Body of pancreas (tissue), 4 donors: ENCODE data around the gene KRT32. TPM values are rescaled to one million over a fixed set of nuclear protein-coding genes. Genes with fewer than 3 reads are reported as not detected.

ENCODE experiments used
- ATAC-seq: fragments of 150-250 bp; one replicate; pipeline ENCODE4 v1.9.1; 2016
- DNase-seq, 4 donors: peaks; one replicate each; pipeline ENCODE4 v3.0.0-alpha.2; 2019
- H3K27ac ChIP-seq, 4 donors: fragments of 200-600 bp; sonication (generic); 1 replicate in 3 of 4; 2 replicates in 1 of 4; pipeline versions ENCODE4 v1.5.1 to v1.6.1; 2016 to 2019; ENCODE audit warnings: mild to moderate bottlenecking in 1 of 4, mixed read lengths in 1 of 4, moderate library complexity in 1 of 4
- H3K27me3 ChIP-seq, 2 donors: fragments of 200-600 bp; sonication (generic); one replicate each; pipeline ENCODE4 v1.6.0; 2016; ENCODE audit warnings: mild to moderate bottlenecking in 1 of 2
- H3K36me3 ChIP-seq, 2 donors: fragments of 200-600 bp; sonication (generic); replicated peaks in 1 of 2; 2 replicates each; pipeline ENCODE4 v1.5.1; 2016; ENCODE audit warnings: low read depth in 2 of 2; ENCODE audit not compliant: insufficient read depth in 1 of 2
- H3K4me1 ChIP-seq: fragments of 200-600 bp; sonication (generic); one replicate; pipeline ENCODE4 v1.6.0; 2016
- H3K4me3 ChIP-seq, 2 donors: fragments of 200-600 bp; sonication (generic); 1 replicate in 1 of 2; 2 replicates in 1 of 2; pipeline ENCODE4 v1.5.1; 2016 to 2019
- H3K9me3 ChIP-seq, 3 donors: fragments of 200-600 bp; sonication (generic); 1 replicate in 2 of 3; 2 replicates in 1 of 3; pipeline ENCODE4 v1.5.1; 2016
- POLR2A ChIP-seq, 3 donors: fragments of 450-650 bp; IDR thresholded peaks; one replicate each; pipeline ENCODE4 v1.6.1; 2016; ENCODE audit warnings: antibody characterized with exemption in 3 of 3, mild to moderate bottlenecking in 2 of 3
- WGBS, 2 donors: methylation state at CpG; one replicate each; pipeline ENCODE4 v1.1.5; 2017; 5-methylcytosine and 5-hydroxymethylcytosine counted together
- intact Hi-C: fragments of 100-400 bp; cut with DNase I; formaldehyde crosslinking; loops from one replicate; pipeline ENCODE4 v1.15.1; 2023
- total RNA-seq, 2 donors: library from RNA; depleted of rRNA; stranded (reverse); fragments of >200 nt; gene quantifications; one replicate each; pipeline ENCODE4 v1.1.0, GENCODE V29; 2016
- TF ChIP-seq, protein P1 (sequence below), 7 experiments: fragments of 450-650 bp in 4 of 7; fragments of 200-600 bp in 3 of 7; sonication (generic) in 3 of 7; IDR thresholded peaks; one replicate each; pipeline ENCODE4 v1.5.1; 2016 to 2019; ENCODE audit warnings: antibody characterized with exemption in 7 of 7

The KRT32 gene
- total RNA-seq, 2 donors from 2014 or later = not detected

DNA sequence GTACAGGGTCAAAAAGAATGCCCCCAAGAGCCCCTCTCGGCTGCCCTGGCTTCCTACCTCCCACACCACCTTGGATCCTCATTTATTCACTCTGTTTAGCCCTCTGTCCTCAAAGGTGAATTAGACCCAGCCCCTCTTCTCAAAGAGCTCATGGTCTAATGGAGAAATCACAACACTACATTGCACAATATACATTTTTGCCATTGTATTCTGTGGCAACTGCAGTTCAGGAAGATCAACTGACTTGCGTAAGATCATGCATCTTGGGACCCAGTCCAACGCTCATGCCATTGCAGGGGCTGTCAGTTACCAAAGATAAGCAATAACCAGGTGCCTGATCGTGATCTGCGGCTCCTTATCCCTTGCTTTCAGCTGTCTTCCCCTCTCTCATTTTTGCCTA is 27.8 kb downstream of the KRT32 start:
- Histone ChIP-seq H3K27ac (no peak overlapping the region), H3K9me3 (no peaks in the 10 kb centered on the region), H3K4me1 (no peaks in the 10 kb centered on the region), H3K27me3 (no peaks in the 10 kb centered on the region), H3K36me3 (no peaks in the 10 kb centered on the region), H3K4me3 (no peak overlapping the region)
- DNase-seq (no peak), ATAC-seq (no peak)
- intact Hi-C loops = no loop called here
- WGBS, 2 donors = 57 to 60% methylated on average over 5 of the region's 5 CpGs
- no peak for TF ChIP-seq POLR2A (IDR thresholded peaks at IDR 0.05)
- TF ChIP-seq, protein P1, sequence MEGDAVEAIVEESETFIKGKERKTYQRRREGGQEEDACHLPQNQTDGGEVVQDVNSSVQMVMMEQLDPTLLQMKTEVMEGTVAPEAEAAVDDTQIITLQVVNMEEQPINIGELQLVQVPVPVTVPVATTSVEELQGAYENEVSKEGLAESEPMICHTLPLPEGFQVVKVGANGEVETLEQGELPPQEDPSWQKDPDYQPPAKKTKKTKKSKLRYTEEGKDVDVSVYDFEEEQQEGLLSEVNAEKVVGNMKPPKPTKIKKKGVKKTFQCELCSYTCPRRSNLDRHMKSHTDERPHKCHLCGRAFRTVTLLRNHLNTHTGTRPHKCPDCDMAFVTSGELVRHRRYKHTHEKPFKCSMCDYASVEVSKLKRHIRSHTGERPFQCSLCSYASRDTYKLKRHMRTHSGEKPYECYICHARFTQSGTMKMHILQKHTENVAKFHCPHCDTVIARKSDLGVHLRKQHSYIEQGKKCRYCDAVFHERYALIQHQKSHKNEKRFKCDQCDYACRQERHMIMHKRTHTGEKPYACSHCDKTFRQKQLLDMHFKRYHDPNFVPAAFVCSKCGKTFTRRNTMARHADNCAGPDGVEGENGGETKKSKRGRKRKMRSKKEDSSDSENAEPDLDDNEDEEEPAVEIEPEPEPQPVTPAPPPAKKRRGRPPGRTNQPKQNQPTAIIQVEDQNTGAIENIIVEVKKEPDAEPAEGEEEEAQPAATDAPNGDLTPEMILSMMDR (IDR thresholded peaks at IDR 0.05) = no peak

DNA sequence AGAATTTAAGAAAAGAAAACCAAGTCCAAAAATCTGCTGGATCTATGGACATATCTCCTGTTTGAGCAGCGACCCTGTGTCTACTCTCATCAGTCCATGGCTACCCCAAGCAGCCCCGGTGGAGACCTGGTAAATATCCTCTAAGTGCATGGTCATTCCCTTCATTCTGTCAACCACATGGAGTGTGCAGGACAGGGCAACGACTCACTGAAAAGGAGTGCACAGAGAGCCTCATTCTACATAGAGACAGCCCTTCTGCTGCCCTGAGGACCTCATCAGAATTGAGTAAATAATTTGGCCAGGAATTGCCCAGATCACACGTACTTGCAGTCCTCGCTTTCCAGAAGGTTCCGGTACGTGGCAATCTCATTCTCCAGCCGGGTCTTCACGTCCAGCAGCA is 29.4 kb downstream of the KRT32 start:
- intact Hi-C loops = no loop called here
- no peaks in the 10 kb centered on the region for H3K27me3 ChIP-seq
- H3K27ac ChIP-seq = no peak overlapping the region
- TF ChIP-seq, protein P1 (IDR thresholded peaks at IDR 0.05) = no peak
- no peak for TF ChIP-seq POLR2A (IDR thresholded peaks at IDR 0.05)
- ATAC-seq (no peak), DNase-seq (no peak)
- no peaks in the 10 kb centered on the region for H3K9me3 ChIP-seq
- H3K36me3 ChIP-seq = no peaks in the 10 kb centered on the region
- no peak overlapping the region for H3K4me3 ChIP-seq
- no peaks in the 10 kb centered on the region for H3K4me1 ChIP-seq
- 74 to 77% methylated on average over 9 of the region's 9 CpGs for WGBS, 2 donors

DNA sequence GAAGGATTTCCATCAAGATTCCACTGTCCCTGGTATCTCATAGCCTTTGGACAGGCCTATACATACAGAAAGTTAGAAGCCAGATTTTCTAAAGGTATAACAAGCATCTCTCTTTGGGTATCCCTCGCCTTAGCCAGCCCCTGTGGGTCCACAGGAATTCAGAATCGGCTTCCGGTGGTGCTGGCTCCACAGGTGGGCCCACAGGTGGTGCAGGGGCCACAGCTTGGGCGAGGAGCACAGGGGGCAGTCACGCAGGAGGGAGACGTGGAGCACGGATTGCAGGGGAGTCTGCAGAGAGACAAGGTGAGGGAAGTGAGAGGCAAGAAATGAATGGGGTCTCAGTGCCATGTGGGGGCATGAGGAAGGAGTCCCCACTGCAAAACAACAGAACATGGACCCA is 29.9 kb downstream of the KRT32 start:
- intact Hi-C loops = no loop called here
- Histone ChIP-seq H3K4me1 (no peaks in the 10 kb centered on the region), H3K9me3 (no peaks in the 10 kb centered on the region), H3K36me3 (no peaks in the 10 kb centered on the region), H3K27me3 (no peaks in the 10 kb centered on the region), H3K27ac (no peak overlapping the region), H3K4me3 (no peak overlapping the region)
- WGBS, 2 donors = 61 to 68% methylated on average over 7 of the region's 7 CpGs
- ATAC-seq = no peak
- TF ChIP-seq POLR2A (IDR thresholded peaks at IDR 0.05) = no peak
- no peak for DNase-seq

DNA sequence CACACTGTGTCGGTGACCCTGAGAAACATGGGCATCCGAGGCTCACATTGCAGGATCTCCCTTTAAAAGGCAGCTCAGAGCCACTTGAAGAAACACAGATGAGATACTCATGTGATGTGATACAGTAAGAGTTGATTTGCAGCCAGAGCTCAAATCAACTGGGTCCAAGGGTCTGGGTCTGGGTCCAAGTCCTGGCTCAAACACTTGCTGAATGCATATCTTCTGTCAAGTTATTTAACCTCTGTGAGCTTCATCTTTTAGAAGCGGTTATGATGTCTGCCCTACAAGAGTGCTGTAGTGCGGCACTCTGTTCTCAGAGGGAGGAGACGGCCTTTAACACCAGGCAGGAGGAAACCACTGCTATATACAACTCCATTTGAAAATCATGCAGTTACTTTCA is 32.8 kb downstream of the KRT32 start:
- no peaks in the 10 kb centered on the region for H3K9me3 ChIP-seq
- no peaks in the 10 kb centered on the region for H3K36me3 ChIP-seq
- ATAC-seq (no peak), DNase-seq (no peak)
- H3K4me3 ChIP-seq = no peak overlapping the region
- H3K4me1 ChIP-seq = no peaks in the 10 kb centered on the region
- WGBS, 2 donors = 62 to 75% methylated on average over 5 of the region's 5 CpGs
- no peak overlapping the region for H3K27ac ChIP-seq
- TF ChIP-seq POLR2A (IDR thresholded peaks at IDR 0.05) = no peak
- TF ChIP-seq, protein P1 (IDR thresholded peaks at IDR 0.05) = no peak
- intact Hi-C loops = no loop called here
- no peaks in the 10 kb centered on the region for H3K27me3 ChIP-seq

DNA sequence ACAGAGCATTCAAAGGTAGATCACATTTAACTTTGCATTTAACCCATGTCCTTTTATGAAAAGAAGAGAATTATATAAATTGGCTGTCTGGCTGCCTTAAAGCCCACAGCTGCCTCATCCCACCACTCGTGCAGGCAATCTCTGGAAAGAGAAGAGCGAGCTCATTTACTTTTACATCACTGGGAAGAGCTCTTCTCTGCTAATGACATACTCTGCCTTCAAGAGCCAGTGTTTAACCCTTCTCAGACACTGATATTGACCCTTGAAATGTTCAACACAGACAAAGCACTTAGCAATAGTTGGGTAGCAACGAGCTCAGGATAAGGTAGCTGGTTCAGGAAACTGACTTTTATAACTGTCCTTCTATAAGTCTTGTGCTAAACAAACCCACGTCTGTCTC is 33.2 kb downstream of the KRT32 start:
- Histone ChIP-seq H3K27ac (no peak overlapping the region), H3K36me3 (no peaks in the 10 kb centered on the region), H3K4me1 (no peaks in the 10 kb centered on the region), H3K4me3 (no peak overlapping the region), H3K9me3 (no peaks in the 10 kb centered on the region), H3K27me3 (no peaks in the 10 kb centered on the region)
- WGBS, 2 donors = 28 to 42% methylated on average over 4 of the region's 4 CpGs
- TF ChIP-seq, protein P1 (IDR thresholded peaks at IDR 0.05) = no peak
- no peak for TF ChIP-seq POLR2A (IDR thresholded peaks at IDR 0.05)
- intact Hi-C loops = no loop called here
- DNase-seq (no peak), ATAC-seq (no peak)
